Mesenchymal stem cell (in vitro differentiated cells and primary cell): ENCODE measurements around the gene MMUT.

ENCODE experiments used
- DNase-seq: peaks from one replicate; pipeline ENCODE4 v3.0.0-alpha.2; 2013
- H2AFZ ChIP-seq: one replicate; pipeline ENCODE4 v1.6.1; 2013; ENCODE audit warnings: low read depth, mild to moderate bottlenecking, control low read depth, inconsistent platforms, low read length, moderate library complexity
- H2AK5ac ChIP-seq: 2 replicates; pipeline ENCODE4 v1.6.1; 2013; ENCODE audit warnings: low read length, moderate library complexity, mild to moderate bottlenecking, inconsistent platforms; ENCODE audit not compliant: severe bottlenecking
- H2BK120ac ChIP-seq: one replicate; pipeline ENCODE4 v1.6.1; 2013; ENCODE audit warnings: low read depth, mild to moderate bottlenecking, inconsistent platforms, low read length, moderate library complexity
- H2BK12ac ChIP-seq, 2 experiments: one replicate each; pipeline ENCODE4 v1.6.1; 2013; ENCODE audit warnings: inconsistent platforms in 2 of 2, low read length in 2 of 2, mild to moderate bottlenecking in 2 of 2, moderate library complexity in 2 of 2, control low read depth in 1 of 2
- H2BK15ac ChIP-seq: one replicate; pipeline ENCODE4 v1.6.1; 2013; ENCODE audit warnings: mild to moderate bottlenecking, low read depth, inconsistent platforms; ENCODE audit not compliant: poor library complexity, severe bottlenecking
- H2BK5ac ChIP-seq: 2 replicates; pipeline ENCODE4 v1.6.1; 2013; ENCODE audit warnings: low read depth, mild to moderate bottlenecking, low read length, control low read depth, inconsistent platforms; ENCODE audit not compliant: poor library complexity, severe bottlenecking
- H3K14ac ChIP-seq, 2 experiments: one replicate each; pipeline ENCODE4 v1.6.1; 2013; ENCODE audit warnings: inconsistent platforms in 2 of 2, low read length in 2 of 2, control low read depth in 1 of 2, mild to moderate bottlenecking in 1 of 2, moderate library complexity in 1 of 2
- H3K18ac ChIP-seq, 2 experiments: one replicate each; pipeline ENCODE4 v1.6.1; 2013; ENCODE audit warnings: inconsistent platforms in 2 of 2, low read length in 2 of 2, control low read depth in 1 of 2, low read depth in 1 of 2, mild to moderate bottlenecking in 1 of 2
- H3K23ac ChIP-seq, 2 experiments: one replicate each; pipeline ENCODE4 v1.6.1; 2013; ENCODE audit warnings: inconsistent platforms in 2 of 2, low read length in 2 of 2, mild to moderate bottlenecking in 2 of 2, moderate library complexity in 2 of 2, control low read depth in 1 of 2
- H3K27ac ChIP-seq: 2 replicates; pipeline ENCODE4 v1.5.1; 2013; ENCODE audit warnings: mild to moderate bottlenecking, moderate library complexity, low read length, control low read depth, inconsistent platforms; ENCODE audit not compliant: poor library complexity, severe bottlenecking
- H3K27me3 ChIP-seq, 2 experiments: 2 replicates each; pipeline versions ENCODE4 v1.6.1 to v1.7.0; 2013; ENCODE audit warnings: low read length in 2 of 2, mild to moderate bottlenecking in 2 of 2, moderate library complexity in 2 of 2, control low read depth in 1 of 2, inconsistent platforms in 1 of 2; ENCODE audit not compliant: control insufficient read depth in 1 of 2, insufficient read depth in 1 of 2
- H3K36me3 ChIP-seq, 2 experiments: 2 replicates each; pipeline versions ENCODE4 v1.6.1 to v1.7.0; 2013; ENCODE audit warnings: low read length in 2 of 2, control low read depth in 1 of 2, inconsistent platforms in 1 of 2, low read depth in 1 of 2, mild to moderate bottlenecking in 1 of 2; ENCODE audit not compliant: insufficient read depth in 2 of 2, control insufficient read depth in 1 of 2
- H3K4ac ChIP-seq, 2 experiments: one replicate each; pipeline ENCODE4 v1.6.1; 2013; ENCODE audit warnings: inconsistent platforms in 2 of 2, low read length in 2 of 2, mild to moderate bottlenecking in 2 of 2, moderate library complexity in 2 of 2, control low read depth in 1 of 2, low read depth in 1 of 2
- H3K4me1 ChIP-seq: 2 replicates; pipeline ENCODE4 v1.6.1; 2013; ENCODE audit warnings: low read depth, low read length, control low read depth; ENCODE audit not compliant: control insufficient read depth, insufficient read depth
- H3K4me2 ChIP-seq: 2 replicates; pipeline ENCODE4 v1.6.1; 2013; ENCODE audit warnings: low read length, mild to moderate bottlenecking, inconsistent platforms; ENCODE audit not compliant: poor library complexity, severe bottlenecking
- H3K4me3 ChIP-seq, 2 experiments: 2 replicates each; pipeline versions ENCODE4 v1.5.1 to v1.7.0; 2013; ENCODE audit warnings: low read length in 2 of 2, mild to moderate bottlenecking in 2 of 2, control low read depth in 1 of 2, low read depth in 1 of 2; ENCODE audit not compliant: insufficient read depth in 1 of 2
- H3K79me1 ChIP-seq: replicated peaks from 2 replicates; pipeline ENCODE4 v1.6.1; 2013; ENCODE audit warnings: mild to moderate bottlenecking, control low read depth, low read length, inconsistent platforms; ENCODE audit not compliant: poor library complexity, severe bottlenecking
- H3K9ac ChIP-seq: 2 replicates; pipeline ENCODE4 v1.7.0; 2013; ENCODE audit warnings: mild to moderate bottlenecking, low read length, moderate library complexity
- H3K9me3 ChIP-seq: 2 replicates; pipeline ENCODE4 v1.7.0; 2013; ENCODE audit warnings: mild to moderate bottlenecking, low read length; ENCODE audit not compliant: control insufficient read depth
- H4K8ac ChIP-seq: one replicate; pipeline ENCODE4 v1.6.1; 2013; ENCODE audit warnings: inconsistent platforms, mild to moderate bottlenecking, low read length, moderate library complexity
- H4K91ac ChIP-seq: one replicate; pipeline ENCODE4 v1.6.1; 2013; ENCODE audit warnings: mild to moderate bottlenecking, low read length, inconsistent platforms
- WGBS: methylation state at CpG from one replicate; pipeline ENCODE4 v1.1.7; 2013; ENCODE audit warnings: mixed read lengths; 5-methylcytosine and 5-hydroxymethylcytosine counted together

Gene MMUT

DNA sequence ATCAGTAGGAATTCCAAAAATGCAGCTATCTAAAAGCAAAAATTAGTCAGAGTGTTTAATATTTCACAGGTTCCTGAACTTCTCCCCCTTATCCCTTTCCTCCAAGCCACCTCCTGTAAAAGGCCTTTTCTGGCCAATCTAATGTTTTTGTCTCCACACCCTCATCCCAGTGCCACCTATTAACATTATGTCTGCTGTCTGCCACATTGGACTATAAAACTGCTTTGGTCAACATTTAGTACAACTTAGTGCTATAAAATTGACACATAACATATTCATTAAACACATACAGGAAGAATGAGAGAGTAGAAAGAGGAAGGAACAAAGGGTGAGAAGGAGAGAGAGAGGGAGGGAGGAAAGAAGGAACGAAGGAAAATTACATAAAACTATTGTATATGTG lies 47.7 kb downstream of the MMUT start:
- Histone ChIP-seq H2AK5ac (no peak overlapping the region), H3K14ac (no peak overlapping the region)

DNA sequence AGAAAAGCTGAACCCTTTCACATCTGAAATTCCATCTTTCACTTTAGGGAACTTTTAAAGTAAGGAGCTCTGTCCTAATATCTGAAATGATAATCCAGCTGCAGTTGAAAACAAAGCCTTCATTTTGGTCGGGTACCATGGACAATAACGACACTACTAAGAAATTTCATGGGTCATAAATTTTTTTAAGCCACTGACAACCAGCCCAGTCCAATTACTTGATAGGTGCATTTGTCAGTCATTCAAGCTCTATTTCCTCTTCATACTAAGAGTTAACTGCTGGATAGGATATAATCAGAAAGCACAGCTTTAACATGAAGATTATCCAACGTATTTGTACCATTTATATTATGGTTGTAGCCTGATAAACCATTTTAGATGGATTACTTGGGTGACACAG lies 52.5 kb downstream of the MMUT start:
- H3K4me3 ChIP-seq, result no peak overlapping the region

More for the DNA sequence above, 47.7 kb downstream of the MMUT start:
- peak overlapping the region; percentile 3 for H3K4me2 ChIP-seq
- no peak overlapping the region for H2AFZ ChIP-seq
- no peak overlapping the region for H2BK12ac ChIP-seq
- H4K91ac ChIP-seq, result no peak overlapping the region
- no peaks in the 10 kb centered on the region for H3K27me3 ChIP-seq
- H3K79me1 ChIP-seq, result no peaks in the 10 kb centered on the region
- peaks cover 4% of the 10 kb centered on the region for H3K9me3 ChIP-seq
- DNase-seq, result no peak
- no peak overlapping the region for H2BK5ac ChIP-seq
- H3K9ac ChIP-seq, result no peak overlapping the region
- WGBS, result no CpG with 5 or more reads among the region's 1 CpG
- no peak overlapping the region for H2BK15ac ChIP-seq
- no peak overlapping the region for H4K8ac ChIP-seq
- no peak overlapping the region for H3K18ac ChIP-seq
- H3K23ac ChIP-seq, result no peak overlapping the region
- no peak overlapping the region for H3K27ac ChIP-seq
- H3K36me3 ChIP-seq, result no peaks in the 10 kb centered on the region
- H3K4ac ChIP-seq, result no peak overlapping the region
- H3K4me3 ChIP-seq, result no peak overlapping the region
- H2BK120ac ChIP-seq, result no peak overlapping the region
- H3K4me1 ChIP-seq, result no peaks in the 10 kb centered on the region

GRCh38 chr6:49409951-49410542 lies 53.0 kb downstream of the MMUT start:
- Histone ChIP-seq H2BK15ac (no peak overlapping the region), H3K4me2 (peak overlapping the region; percentile 8), H3K27ac (no peak overlapping the region), H3K4ac (no peak overlapping the region), H2AFZ (no peak overlapping the region), H2BK120ac (no peak overlapping the region), H4K91ac (no peak overlapping the region), H2BK12ac (no peak overlapping the region), H3K79me1 (no peaks in the 10 kb centered on the region), H3K18ac (no peak overlapping the region), H3K36me3 (no peaks in the 10 kb centered on the region), H3K23ac (no peak overlapping the region), H2BK5ac (no peak overlapping the region), H3K4me3 (no peak overlapping the region), H3K4me1 (no peaks in the 10 kb centered on the region), H3K9me3 (peaks cover 4% of the 10 kb centered on the region), H3K9ac (peak overlapping the region; percentile 26), H4K8ac (no peak overlapping the region), H3K27me3 (no peaks in the 10 kb centered on the region), H2AK5ac (no peak overlapping the region), H3K14ac (no peak overlapping the region)
- WGBS, result 23% methylated on average over 8 of the region's 9 CpGs
- peak; percentile 72 for DNase-seq

More for the DNA sequence above, 52.5 kb downstream of the MMUT start:
- WGBS, result 55% methylated on average over 3 of the region's 3 CpGs
- H2AK5ac ChIP-seq, result no peak overlapping the region
- no peak overlapping the region for H2BK120ac ChIP-seq
- H4K8ac ChIP-seq, result no peak overlapping the region
- H3K4me1 ChIP-seq, result no peaks in the 10 kb centered on the region
- no peaks in the 10 kb centered on the region for H3K36me3 ChIP-seq
- no peak overlapping the region for H2BK15ac ChIP-seq
- H2BK5ac ChIP-seq, result no peak overlapping the region
- no peaks in the 10 kb centered on the region for H3K27me3 ChIP-seq
- H3K14ac ChIP-seq, result no peak overlapping the region
- H3K79me1 ChIP-seq, result no peaks in the 10 kb centered on the region
- H3K23ac ChIP-seq, result no peak overlapping the region
- H3K27ac ChIP-seq, result no peak overlapping the region
- no peak overlapping the region for H3K4me2 ChIP-seq
- no peak overlapping the region for H3K18ac ChIP-seq
- no peak overlapping the region for H4K91ac ChIP-seq
- no peak overlapping the region for H2AFZ ChIP-seq
- no peak overlapping the region for H3K4ac ChIP-seq
- DNase-seq, result no peak
- peaks cover 4% of the 10 kb centered on the region for H3K9me3 ChIP-seq
- no peak overlapping the region for H2BK12ac ChIP-seq
- peak overlapping the region; percentile 26 for H3K9ac ChIP-seq

DNA sequence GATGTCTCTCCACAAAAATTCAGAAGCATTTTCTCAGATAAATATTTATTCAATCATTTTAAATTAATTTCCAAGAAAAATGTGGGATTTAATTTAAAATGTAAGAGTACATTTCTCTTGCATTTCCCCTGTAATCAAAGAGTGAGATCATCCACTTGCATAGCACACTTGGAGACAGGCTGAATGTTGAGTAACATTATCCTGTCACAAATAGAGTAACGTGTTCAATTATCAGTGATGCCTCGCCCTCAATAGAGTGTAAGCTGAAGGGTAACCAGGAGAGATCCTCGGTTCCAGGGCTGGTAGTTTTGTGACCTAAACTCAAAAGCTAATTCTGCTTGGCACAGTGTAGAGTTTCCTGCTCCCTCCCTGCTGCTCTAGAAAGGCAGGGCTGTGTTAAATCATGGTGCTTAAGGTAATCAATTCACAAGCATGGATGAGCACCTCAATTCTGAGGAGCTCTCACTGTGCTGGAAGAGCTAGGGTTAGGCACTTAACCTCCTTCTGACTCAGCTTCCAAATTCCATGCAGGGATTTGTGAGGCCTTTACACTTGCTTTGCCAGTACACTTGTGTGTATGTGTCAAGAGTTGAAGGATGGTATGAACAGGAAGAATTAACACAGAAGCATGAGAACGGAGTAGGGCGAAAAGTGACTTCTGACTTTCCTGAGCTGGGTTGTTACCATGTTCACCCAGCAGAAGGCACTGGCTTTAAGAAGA lies 56.6 kb downstream of the MMUT start:
- no peaks in the 10 kb centered on the region for H3K36me3 ChIP-seq
- no peak overlapping the region for H3K27ac ChIP-seq
- H3K27me3 ChIP-seq, result no peaks in the 10 kb centered on the region
- H3K4ac ChIP-seq, result no peak overlapping the region
- H3K79me1 ChIP-seq, result no peaks in the 10 kb centered on the region
- H2BK12ac ChIP-seq, result no peak overlapping the region
- H3K4me2 ChIP-seq, result no peak overlapping the region
- H3K9ac ChIP-seq, result no peak overlapping the region
- H2BK5ac ChIP-seq, result no peak overlapping the region
- no peak overlapping the region for H4K8ac ChIP-seq
- no peak overlapping the region for H2BK120ac ChIP-seq
- no peaks in the 10 kb centered on the region for H3K9me3 ChIP-seq
- no peak for DNase-seq
- no peaks in the 10 kb centered on the region for H3K4me1 ChIP-seq
- H2AK5ac ChIP-seq, result no peak overlapping the region
- no peak overlapping the region for H4K91ac ChIP-seq
- 88% methylated on average over 5 of the region's 5 CpGs for WGBS
- H3K23ac ChIP-seq, result no peak overlapping the region
- no peak overlapping the region for H3K4me3 ChIP-seq
- H3K18ac ChIP-seq, result no peak overlapping the region
- H2BK15ac ChIP-seq, result no peak overlapping the region
- no peak overlapping the region for H3K14ac ChIP-seq
- H2AFZ ChIP-seq, result no peak overlapping the region
